HG02973 (cell line): ENCODE results near the gene PRKD1.

ENCODE experiments used
- ATAC-seq: cut with Tn5 transposase; IDR thresholded peaks from one replicate; pipeline ENCODE4 v1.9.1; 2021; ENCODE audit warnings: moderate library complexity; ENCODE audit not compliant: unreplicated experiment

The PRKD1 gene

DNA sequence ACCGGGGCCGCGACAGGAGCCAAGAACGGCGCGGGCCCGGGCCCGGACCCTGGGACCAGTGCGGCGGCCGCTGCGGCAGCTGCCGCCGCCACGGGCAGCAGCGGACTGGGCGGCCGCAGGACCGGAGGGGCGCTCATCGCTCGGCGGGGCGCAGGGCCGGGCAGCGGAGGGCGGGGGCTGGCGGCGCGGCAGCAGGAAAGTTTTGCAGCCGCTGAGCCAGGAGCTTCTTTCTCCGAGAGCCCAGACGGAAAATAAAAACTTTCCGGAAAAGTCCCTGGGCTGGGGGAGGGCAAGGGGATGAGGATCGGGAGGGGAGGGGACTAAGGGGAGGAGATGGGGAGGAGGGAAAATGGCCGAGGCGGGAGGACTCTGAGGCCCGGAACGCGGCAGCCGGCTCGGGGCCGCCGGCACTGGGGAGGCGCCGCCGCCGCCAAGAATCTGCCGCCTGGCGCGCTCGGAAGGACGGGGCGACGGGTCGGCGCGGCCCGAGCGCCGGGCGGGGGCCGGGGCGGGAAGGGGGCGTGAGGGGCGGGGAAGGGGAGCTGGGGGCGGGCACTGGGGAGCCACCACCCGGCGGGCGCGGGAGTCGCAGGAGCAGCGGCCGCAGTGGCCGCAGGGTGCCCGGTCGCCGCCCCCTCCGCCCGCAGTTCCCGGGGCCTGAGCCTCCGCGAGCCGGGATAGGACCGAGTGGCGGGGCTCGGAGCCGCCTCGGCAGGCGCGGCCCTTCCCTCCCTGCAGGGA, at the start of gene PRKD1:
Gene PRKD1, minus strand, starts transcription at position 472 of the 741 bp plus-strand sequence.
- peak; percentile 45 for ATAC-seq

DNA sequence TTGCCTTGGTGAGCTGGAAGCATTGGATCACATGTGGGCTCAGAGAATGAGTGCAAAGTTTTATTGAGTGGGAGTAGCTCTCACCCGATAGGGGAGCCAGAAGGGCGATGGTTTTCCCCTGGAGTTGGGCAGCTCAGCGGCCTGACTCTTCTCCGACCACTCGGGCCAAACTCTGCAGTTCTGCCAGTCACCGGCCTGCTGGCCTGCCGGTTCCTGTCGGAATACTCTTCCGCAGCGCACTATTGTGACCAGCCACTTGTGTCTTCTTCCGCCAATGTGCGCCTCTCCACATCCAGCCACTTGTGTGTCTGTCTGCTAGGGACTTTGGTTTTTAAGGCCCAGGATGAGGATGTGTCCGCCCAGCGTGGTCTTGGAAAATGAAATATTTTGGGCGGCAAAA, 43.5 kb upstream of the PRKD1 start:
- ATAC-seq = no peak

DNA sequence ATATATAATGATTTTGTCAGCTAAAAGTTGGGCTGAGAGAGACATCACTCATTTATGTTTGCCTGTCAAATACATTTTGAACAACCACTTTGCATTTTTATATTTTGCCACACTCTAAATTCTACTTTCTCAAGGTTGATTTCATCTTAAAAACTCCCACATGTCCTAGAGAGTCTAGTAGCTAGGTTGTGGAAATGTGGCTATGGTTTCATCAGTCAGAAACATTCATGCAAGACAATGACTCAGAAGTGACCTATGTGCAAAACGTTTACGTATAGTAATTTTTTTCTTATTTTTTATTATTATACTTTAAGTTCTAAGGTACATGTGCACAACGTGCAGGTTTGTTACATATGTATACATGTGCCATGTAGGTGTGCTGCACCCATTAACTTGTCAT, 27.4 kb upstream of the PRKD1 start:
- no peak for ATAC-seq

DNA sequence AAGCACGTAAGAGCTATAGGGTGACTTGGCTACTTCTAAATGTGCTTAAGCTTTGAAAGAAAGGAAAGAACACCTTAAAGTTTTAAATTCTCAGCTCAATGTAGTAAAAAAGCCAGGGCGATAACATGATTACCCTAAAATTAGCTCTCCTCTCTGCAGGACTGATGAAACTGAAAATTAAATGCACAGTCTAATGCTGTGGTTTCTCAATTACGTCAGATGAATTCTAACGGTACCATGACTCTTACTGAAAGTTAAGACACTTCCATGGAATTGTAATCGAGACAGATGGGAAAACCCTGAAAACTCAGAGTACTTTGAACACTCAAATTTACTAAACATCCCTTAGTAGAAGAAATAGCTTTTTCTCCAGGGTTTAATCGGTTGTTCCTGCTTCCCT, 25.9 kb upstream of the PRKD1 start:
- no peak for ATAC-seq

DNA sequence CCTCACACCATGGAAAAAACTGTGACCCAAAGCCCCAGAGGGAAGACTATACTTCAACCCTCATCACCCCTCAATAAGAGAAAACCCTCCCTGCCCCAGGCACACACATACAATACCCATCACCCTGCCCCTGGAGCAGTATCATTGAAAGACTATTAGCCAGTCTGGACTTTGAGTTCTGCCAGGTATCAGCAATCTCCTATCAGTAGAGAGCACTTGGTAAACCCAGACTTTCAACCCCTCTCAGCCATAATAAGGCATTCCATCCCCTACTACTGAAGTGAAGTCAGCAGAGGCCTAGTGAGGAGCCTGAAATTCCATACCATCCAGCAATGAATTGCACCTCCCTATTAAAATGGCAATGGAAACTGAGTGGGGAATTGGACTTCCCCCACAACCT, 16.4 kb upstream of the PRKD1 start:
- no peak for ATAC-seq

DNA sequence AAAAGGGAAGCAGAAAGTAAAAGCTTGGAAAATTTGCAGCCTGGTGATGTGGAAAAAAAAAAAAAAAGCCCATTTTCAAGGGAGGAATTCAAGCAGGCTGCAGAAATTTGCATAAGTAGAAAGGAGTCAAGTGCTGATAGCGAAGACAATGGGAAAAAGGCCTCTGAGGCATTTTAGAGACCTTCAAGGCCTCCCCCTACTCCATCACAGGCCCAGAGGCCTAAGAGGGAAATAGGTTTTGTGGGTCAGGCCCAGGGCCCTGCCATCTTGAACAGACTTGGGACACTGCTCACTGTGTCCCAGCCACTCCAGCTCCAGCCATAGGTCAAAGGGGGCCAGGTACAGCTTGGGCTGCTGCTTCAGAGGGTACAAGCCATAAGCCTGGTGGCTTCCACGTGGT, 13.8 kb upstream of the PRKD1 start:
- no peak for ATAC-seq

DNA sequence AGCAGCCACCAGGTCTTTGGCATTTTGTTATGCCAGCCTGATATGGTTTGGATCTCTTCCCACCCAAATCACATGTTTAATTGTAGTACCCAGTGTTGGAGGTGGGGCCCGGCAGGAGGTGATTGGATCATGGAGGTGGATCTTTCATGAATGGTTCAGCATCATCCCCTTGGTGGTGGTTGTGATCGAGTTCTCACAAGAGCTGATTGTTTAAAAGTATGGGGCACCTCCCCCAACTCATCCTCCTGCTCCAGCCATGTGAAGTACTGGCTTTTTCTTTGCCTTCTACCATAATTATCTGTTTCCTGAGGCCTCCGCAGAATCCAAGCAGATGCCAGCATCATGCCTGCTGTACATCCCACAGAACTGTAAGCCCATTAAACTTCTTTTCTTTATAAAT, 12.8 kb upstream of the PRKD1 start:
- no peak for ATAC-seq

DNA sequence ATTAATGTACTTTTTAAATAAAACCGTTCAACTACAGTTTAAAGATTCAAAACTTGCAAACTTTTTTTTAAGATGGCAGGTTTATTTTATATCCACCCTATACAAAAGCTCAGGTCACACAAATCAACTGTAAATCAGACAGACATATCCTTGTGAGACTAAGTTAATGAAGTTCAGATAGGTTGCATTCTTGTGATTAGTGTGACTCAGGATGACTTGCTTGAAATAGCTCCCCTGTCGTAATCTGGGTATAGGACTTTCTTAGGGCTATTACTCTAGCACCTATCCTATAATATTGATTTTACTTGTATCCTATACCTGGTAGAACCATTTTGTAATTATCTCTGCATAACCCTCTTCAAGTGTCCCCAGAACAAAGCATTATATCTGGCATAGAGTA, 9.5 kb upstream of the PRKD1 start:
- ATAC-seq = no peak

DNA sequence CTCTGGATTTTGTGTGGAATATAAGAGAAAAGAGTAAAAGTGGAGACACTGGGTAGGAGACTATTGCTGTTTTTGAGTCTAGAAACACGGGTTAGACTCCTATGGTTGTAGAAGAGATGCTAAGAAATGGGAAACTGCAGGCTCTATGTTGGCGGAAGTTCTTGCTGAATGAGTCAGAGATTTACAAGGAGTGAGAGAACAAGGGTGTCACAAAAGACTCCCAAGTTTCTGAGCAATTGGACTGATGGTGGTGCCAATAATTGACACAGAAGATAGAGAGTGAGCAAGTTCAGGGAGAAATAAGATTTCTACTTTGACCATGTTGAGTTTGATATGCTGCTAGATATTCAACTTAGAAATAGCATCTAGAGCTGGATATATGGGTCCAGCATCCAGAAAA, 2.6 kb upstream of the PRKD1 start:
- ATAC-seq = no peak

DNA sequence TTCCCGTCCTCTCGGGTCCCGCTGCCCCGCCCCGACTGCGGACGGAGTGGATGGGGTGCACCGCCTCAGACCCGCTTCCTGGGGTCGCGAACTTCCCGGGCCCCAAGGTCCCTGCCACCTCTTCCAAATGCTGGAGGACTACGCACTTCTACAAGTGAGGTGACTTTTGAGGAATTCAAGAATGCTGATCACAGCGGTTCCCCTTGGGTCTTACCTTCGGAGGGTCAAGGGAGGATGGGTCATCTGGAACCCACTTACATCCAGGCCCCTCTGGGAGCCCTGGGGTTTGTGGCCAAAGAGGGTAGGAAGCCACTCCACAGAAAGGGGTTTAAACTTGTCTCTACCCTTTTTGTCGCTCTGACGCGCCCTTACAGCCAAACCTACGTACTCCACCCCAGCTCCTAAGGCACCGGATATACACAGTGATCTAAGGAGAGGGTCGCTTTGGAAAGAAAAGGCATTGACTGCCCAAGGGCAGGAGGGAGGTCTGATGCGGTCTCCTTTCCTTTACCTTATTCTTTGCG, 532 bp upstream of the PRKD1 start:
- ATAC-seq = no peak

DNA sequence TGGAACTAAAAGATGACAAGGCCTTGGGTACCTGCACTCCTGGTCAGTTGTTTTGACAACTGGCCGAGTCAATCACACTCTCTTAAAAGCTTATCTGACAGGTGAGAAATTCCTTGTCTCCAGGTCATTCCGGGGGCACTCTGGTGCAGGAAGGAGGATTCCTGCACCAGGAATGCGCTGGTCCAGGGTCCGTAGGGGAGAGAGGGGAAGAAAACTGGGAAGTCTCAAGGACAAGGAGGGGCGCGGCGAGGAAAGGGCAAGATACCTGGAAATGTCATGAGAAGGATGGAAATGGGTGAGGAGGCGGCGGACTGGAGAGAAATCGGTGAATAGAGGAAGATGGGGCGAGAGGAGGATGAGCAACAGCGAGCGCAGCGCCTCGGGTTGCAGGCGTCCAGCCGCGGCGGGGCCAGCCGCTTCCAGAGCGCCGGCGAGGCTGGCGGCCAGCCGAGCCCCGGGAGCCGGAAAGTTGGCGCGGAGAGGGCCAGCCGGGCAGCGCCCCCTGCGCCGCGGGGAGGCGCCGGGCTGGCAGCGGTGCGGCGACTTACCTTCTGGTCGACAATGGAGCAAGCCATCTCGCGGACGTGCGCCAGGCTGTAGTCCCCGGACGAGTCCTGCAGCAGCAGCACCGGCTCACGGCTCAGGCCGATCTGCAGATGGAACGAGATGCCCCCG, 809 bp downstream of the PRKD1 start:
- ATAC-seq = peak; percentile 47

DNA sequence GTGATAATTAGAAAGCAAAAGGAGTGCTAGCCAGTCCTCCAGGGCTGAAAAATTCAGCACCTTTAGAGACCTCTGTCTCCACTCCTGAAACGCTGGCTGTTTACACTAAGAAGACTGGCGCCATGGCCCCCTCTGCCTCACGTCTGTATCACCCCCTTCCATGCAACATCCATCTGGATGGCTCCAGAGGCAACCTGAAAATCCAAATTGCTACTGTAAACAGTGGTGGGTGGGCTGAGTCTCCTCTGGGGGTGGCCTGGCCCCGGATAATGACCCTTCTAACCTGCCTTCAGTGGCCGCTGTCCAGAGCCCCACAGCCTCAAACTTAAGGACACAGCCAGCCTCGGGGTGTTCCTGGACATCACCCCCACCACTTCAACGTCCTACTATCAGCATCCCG, 1.4 kb downstream of the PRKD1 start:
- ATAC-seq = no peak

DNA sequence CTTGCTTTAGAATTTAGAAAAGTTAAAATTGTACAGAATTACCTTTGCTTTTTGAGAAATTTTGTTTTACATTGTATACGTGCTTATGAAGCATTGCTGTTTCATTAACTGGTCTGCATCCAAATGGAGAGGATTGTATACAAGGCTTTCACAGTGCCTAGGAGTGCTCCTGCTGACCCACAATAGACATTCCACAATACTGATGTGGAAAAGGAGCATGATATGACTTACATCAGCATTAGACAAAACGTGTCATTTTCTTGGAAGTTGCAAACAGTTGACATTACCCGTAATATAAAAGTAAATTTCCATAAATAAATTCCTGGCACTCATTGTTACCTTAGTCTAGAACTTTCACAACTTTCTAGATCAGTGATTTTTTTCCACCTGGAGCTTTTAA, 1.9 kb downstream of the PRKD1 start:
- no peak for ATAC-seq

DNA sequence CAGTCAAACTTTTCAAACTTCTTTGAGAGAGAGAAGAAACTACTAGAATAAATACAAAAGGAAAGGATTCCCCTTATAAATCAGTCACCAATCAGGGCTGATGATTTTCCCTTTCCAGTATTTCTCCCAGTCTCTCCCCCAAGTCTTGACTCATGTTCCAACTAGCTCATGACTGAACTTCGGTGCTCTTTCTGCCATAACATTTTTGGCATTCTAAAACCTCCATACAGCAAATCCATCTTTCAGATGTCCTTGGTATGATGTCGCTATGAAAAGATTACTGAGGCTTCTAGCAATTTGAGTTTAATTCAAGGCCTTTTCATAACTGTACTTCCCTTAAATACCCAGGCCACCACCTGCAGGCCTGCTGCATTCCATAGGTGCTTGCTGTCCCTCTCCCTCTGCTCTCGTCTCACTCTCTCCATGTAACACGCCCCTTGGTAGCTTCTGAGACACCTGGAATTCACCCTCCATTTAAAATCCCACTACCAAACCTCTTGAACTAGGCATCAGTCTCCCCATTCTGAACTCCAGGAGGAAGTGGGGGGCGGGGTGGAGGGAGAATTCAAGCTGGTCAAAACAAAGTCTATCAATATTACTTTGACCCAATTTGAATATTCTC, 2.4 kb downstream of the PRKD1 start:
- no peak for ATAC-seq

DNA sequence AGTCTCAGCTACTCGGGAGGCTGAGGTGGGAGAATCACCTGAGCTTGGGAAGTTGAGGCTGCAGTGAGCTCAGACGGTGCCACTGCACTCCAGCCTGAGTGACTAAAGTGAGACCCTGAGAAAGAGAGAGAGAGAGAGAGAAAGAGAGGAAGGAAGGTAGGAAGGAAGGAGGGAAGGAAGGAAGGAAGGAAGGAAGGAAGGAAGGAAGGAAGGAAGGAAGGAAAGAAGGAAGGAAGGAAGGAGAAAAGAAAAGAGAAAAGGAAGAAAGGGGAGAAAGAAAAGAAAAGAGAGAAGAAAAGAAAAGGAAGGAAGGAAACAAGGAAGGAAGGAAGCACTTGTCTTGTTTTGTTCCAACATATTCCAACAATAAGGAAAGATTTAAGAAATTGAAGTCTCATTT, 7.8 kb downstream of the PRKD1 start:
- ATAC-seq = no peak

DNA sequence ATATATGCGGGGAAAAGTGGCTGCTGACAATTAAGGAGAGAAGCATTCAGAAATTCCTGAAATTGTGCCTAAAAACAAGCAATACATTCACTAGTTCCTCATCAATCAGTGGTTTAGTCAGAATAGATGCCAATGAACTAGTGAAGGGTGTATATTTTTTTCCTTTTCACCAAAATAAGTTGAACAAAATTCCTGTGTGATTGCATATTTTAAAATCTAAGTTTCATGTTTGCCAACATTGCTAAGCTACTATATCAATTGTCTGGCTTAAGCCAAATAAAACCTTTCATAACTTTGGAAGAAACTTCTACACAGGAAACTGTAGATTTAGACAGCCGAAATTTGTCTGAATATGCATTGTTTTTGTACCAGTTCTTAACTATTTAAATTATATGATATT, 8.7 kb downstream of the PRKD1 start:
- no peak for ATAC-seq

DNA sequence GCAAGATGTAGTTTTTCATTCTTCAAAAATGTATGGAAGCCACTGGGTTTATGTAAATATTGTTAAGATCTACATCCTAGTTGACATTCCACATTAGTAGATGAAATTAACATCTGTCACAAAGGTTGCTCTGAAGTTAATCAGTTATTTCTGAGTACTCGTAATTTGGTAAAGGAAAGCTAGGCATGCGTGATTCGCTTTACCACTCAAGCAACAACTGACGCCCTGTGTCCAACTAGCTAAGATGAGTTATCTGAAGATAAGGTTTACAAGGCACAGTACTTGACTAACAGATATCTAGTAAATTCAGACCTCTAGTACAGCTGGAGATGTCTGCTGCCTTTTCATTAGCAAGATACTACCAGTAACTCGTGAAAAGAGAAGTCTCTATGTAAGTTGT, 14.1 kb downstream of the PRKD1 start:
- ATAC-seq = no peak

DNA sequence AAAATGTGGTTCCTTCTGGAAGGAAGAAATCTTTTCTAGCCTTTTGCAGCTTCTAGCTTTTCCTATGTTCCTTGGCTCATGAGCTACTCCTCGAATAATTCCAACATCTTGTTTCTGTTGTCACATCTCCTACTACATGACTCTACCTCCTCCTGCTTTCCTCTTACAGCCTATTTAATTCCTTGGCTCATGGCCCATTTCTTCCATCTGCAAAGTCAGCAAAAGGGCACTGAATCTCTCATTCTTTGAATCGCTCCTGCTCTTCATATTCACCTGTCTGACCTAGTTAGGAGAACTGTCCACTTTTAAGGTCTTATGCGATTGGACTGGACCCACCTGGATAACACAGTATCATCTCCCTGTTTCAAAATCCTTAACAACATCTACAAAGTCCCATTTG, 15.8 kb downstream of the PRKD1 start:
- no peak for ATAC-seq

DNA sequence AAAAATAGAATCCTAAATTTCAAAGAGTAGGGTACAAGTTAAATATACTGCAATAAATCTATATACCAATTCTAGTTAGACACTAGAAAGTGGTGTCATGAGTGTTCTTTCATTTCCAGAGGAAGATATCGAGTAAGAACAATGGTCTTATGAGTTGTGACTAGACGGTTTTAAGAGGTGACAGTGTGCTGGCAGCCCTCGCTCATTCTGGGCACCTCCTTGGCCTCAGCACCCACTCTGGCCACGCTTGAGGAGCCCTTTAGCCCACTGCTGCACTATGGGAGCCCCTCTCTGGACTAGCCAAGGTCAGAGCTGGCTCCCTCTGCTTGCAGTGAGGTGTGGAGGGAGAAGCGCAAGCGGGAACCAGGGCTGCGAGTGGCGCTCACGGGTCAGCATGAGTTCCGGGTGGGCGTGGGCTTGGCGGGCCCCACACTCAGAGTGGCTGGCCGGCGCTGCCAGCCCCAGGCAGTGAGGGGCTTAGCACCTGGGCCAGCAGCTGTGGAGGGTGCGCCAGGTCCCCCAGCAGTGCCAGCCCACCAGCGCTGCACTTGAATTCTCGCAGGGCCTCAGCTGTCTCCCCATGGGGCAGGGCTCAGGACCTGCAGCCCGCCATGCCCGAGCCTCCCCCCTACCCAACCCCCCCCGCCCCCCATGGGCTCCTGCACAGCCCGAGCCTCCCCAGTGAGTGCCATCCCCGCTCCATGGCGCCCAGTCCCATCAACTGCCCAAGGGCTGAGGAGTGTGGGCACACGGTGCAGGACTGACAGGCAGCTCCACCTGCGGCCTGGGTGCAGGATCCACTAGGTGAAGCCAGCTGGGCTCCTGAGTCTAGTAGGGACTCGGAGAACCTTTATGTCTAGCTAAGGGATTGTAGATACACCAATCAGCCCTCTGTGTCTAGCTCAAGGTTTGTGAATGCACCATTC, 18.7 kb downstream of the PRKD1 start:
- no peak for ATAC-seq

DNA sequence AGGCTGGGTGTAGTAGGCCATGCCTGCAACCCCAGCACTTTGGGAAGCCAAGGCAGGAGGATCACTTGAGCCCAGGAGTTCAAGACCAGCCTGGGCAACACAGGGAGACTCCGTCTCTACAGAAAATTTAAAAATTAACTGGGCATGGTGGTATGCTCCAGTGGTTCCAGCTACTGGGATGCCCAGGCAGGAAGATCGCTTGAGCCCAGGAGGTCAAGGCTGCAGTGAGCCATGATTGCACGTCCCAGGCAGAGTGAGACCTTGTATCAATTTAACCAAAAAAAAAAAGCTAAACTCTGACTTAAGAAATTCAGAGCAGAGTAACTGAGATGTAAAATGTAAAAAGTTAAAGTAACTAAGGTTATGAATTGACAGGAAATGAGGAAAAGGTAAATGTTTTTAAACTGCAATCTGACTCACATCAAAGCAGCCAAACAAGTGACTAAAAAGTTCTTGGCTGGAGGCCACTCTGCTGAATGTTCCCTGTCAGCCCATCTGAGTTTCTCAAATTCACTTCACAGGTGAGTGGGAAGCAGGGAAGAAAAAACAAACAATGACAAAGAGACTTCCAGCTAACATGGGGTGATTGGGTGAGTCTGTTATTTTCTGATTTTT, 21.3 kb downstream of the PRKD1 start:
- no peak for ATAC-seq

DNA sequence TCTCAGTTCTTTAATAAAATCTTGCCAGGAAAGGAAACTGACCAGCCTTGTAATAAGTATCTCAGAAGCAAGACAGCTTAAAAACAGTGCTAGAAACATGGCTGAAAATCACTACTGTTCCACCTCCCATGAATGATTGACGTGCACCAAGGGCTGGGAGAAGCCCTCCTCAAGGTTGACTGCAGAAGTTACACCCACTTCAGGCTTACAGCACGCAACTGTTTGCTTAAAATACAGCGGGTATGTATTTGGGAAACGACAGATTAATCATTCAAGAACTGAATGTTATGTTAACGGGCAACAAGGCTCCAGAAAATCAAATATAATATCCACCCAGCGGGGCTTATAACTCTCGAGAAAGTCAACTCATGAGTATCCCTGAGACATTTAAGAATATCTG, 22.1 kb downstream of the PRKD1 start:
- no peak for ATAC-seq
